GM18951 (cell line): ENCODE measurements around the gene EFCAB11.
A peak's percentile ranks its signal among the peaks of the same experiment; 100 is the strongest.

Experiments used
- POLR2A ChIP-seq: IDR thresholded peaks from 4 replicates; pipeline ENCODE4 v1.6.1; 2011; ENCODE audit warnings: mild to moderate bottlenecking; ENCODE audit not compliant: insufficient read length, insufficient read depth; ENCODE audit errors: extremely low read depth
- in situ Hi-C: fragments of 300-500 bp; cut with MboI; formaldehyde crosslinking; loops from one replicate; pipeline ENCODE4 v1.12.0; 2022; ENCODE audit warnings: low sequenced_read_pairs, mixed read lengths, inconsistent platforms; ENCODE audit not compliant: unreplicated experiment

EFCAB11 gene

DNA sequence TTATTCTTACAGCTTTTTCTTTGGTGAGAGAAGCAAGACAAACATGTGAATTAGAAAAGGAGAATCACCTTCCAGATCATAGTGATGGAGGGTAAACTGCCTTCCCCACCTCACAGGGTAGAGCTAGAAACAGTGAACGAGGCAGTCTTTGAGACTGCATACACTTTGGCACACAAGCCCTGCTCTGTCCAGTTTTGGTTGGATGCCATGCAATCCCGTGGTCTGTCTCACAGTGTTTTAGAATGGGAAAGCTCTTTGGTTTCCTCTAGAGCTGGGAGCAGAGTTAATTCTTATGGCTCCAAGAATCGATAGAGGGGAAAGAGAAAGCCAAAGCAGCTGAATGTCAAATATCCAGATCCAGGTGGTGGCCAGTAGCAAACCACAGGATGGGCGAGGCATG is 23.1 kb upstream of the EFCAB11 start:
- TF ChIP-seq POLR2A, result no peak
- in situ Hi-C loops, result no loop called here

DNA sequence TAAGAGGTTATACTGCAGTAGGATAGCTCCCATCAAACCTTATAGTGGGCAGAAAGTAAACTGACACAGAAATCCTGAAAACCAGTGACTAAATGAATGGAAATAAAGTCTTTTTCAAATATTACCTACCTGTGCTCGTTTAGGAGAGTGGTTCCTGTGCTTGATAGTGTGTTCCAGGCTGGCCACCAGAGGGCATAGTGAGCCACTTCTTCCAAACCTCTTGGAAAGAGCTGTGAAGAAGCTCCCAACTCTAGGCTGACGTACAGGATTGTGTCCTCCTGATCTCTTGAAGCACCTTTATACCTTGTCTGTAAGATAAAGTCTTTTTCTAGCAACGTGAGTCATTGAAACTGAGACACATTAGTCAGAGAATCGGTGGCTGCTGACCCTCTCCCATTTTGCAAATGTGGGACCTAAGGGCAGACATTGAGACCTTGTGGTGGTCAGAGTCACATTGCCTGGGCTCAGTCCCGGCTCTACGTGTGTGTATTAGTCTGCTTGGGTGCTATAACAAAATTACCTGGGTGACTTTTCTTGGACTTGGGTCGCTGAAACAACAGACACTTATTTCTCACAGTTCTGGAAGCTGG is 18.8 kb upstream of the EFCAB11 start:
- in situ Hi-C loops, result no loop called here

DNA sequence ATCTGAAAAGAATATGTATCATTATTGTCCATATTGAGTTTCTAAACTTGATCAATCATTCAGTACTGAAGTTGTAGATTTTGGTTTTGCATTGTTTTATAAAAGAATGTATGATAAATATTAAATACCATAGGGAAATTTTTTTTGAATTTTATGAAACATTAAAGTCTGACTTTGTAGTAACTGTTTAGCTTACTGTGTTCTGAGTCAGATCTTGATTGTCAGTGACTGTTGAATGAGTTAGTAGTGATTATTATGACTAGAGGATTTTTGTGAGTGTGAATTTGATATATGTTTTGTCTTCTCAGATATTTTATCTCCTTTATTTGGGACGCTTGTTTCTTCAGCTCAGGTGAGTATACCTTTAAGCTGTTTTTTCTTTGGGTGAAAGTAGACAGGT is 11.3 kb upstream of the EFCAB11 start:
- TF ChIP-seq POLR2A, result no peak
- in situ Hi-C loops, result no loop called here

More for the DNA sequence above, 18.8 kb upstream of the EFCAB11 start:
- no peak for TF ChIP-seq POLR2A

- in situ Hi-C loops, result no loop called here
- TF ChIP-seq POLR2A, result no peak
Observed at GRCh38 chr14:89963288-89963978, 8.9 kb upstream of the EFCAB11 start.

DNA sequence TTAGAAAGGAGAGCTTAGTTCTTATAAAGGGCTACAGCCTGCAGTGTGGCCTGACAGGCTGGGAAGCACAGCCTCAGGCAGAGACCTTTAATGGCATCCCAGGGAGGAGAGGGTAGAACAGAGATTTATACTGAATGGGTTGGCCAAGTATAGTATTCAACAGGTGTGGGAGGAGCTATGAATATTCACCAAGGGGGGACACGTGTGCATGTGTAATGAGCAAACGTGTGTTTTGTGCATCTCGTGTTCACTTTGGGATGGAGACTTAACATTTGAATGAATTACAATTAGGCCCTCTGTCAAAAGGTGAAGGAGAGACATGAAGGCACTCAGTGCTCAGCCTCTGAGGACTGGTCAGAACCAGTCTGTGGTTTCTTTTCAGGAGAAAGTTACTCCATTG is 6.4 kb upstream of the EFCAB11 start:
- in situ Hi-C loops, result no loop called here
- no peak for TF ChIP-seq POLR2A

DNA sequence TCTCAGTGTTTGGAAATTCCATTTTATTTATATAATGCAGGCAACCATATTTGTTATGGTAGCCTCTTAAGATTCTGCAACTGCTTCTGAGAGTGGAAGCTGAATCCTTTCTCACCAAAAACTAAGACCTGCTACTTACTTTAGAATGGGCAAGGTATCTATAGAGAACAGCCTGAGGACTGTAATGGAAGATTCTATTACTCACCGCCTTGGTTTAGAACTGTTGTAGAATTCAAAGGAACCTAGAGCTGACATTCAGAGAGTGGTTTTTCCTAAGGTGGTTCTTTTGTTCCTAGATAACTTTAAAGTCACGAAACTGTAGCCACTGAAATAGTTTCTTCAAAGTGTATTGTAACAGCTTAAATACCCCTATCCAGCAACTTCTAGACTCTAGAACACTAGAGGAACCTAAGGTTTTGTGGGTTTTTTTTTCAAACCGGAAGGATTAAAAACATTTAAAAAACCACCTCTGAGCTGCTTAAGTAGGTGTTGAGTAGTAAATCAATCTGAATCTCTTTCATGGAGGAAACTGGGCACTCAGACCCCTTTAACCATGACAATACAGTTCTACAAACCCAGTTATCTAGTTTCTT is 5.4 kb upstream of the EFCAB11 start:
- TF ChIP-seq POLR2A, result no peak
- in situ Hi-C loops, result no loop called here

DNA sequence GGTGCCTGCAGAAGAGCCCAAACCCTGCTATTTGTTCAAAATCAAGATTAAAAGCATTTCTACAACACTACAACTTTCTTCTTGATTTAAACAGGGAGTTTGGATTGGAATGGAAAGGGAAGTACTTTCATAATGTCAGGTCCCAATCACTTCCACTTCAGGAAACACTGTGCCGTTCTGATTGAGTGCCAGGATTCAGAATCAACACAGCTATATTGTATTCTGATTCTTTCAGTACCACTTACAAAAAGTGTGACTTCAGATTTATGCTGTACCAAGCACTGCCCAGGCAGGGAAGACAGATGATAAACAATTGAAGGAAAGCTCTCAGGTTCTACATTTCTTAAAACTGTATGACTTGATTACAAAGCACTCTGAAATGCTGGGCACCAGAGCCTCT is 4.4 kb upstream of the EFCAB11 start:
- no peak for TF ChIP-seq POLR2A
- in situ Hi-C loops, result no loop called here

DNA sequence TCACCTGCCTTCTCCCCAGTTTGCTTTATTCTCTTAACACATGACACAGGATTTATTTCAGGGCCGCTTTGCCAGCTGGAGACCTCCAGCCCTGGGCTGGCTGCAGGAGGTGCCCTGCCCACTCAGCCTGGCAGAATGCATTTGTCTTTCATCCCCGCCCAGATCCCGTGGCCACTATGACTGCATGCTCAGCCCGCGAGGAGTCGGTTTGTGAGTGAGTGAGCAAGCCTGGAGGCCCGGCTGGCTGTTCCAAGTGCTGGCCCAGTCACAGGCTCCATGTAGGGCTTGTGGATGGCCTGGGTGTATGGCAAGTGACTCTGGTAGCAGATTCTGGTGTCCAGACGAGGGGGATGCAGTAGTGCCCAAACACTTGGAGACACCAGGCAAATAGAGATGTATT is 3.3 kb upstream of the EFCAB11 start:
- in situ Hi-C loops, result no loop called here
- TF ChIP-seq POLR2A, result no peak

DNA sequence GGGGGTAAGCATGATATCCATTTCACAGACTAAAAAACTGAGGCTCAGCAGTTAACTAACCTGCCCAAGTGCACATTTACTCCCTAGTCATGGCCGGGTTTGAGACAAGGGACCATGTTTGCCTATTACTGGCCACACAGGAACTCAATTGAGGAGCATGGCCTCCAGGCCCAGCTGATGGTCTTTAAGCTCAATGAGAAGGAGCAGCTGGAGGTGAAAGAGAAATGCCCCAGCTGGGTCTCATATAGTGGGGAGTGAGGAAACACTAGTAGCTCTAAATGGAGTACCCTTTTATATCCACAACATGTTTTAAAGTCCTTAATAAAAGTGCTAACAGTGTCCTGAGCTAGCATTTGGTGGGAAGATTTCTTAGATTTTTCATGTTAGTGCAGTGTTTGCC is 2.8 kb upstream of the EFCAB11 start:
- in situ Hi-C loops, result no loop called here
- no peak for TF ChIP-seq POLR2A

DNA sequence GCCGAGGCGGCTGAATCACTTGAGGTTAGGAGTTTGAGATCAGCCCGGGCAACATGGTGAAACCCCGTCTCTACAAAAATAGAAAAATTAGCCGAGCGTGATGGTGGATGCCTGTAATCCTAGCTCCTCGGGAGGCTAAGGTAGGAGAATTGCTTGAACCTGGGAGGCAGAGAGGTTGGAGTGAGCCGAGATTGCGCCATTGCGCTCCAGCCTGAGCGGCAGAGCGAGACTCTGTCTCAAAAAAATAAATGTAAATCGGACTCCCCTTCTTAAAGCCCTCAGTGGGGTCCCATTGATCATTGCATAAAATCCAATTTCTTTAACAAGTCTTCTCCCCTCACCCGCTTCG is 2.1 kb upstream of the EFCAB11 start:
- in situ Hi-C loops, result no loop called here
- no peak for TF ChIP-seq POLR2A

DNA sequence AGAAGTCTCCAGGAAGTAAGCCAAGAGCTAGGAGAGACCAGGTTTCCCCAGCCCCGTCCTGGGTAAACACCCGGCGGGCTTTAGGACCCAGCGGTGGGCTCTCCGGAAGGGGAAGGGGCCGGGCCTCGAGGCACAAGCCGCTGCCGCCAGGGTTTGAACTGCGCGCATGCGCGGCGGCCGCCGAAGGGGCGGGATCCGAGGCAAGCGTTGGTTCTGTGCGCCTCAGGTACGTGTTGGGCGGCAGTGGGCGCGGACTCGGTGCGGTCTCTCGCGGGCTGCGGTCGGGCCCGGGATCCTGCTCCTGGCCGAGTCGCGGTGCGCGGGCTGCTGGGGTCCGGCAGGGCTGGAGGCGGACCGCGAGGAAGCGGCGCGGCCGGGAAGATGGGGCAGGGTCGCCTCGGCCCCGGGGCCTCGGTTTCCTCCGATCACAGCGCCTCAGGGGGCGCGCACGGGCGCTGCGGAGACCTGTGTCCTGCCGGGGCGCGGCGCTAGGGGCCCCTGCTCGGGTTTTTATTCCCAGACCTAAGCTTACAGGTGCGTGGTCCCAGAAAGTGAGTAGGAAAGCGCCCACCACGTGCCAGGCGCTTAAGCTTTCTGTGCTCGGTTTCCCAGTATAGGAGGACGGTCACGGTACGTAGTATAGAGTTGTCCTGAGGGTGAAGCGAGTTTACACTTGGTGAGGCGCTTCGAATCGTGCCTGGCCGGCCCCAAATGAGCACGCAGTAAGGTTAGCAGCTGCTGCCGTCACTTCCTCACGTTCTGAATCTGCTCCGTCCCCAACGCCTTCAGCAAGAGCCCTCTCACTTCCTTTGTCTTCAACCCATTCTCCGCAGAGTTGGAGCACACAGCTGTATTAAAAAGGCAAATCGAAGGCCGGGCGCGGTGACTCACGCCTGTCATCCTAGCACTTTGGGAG is 1.5 kb upstream of the EFCAB11 start, which contains the start of gene TDP1:
TSS of gene TDP1 (plus strand) at position 183 of the 916 bp plus-strand sequence. CDS start 7,188 bp downstream, outside the sequence.
- peak; percentile 90 for TF ChIP-seq POLR2A
- in situ Hi-C loops, result no loop called here

GRCh38 chr14:89955022-89955744 is 653 bp upstream of the EFCAB11 start:
- no peak for TF ChIP-seq POLR2A
- in situ Hi-C loops, result no loop called here

GRCh38 chr14:89953602-89954001 is 928 bp downstream of the EFCAB11 start:
- in situ Hi-C loops, result no loop called here
- no peak for TF ChIP-seq POLR2A
